DND-41 (cell line): ENCODE measurements around the gene CCDC6.
A peak's percentile ranks its signal among the peaks of the same experiment; 100 is the strongest.

Experiments
- ATAC-seq: fragments of 200-7000 bp; cut with Tn5 transposase; 3 replicates; pipeline ENCODE4 v1.9.1; 2021; ENCODE audit warnings: low read depth; ENCODE audit not compliant: insufficient read depth
- DNase-seq: peaks from one replicate; pipeline ENCODE4 v3.0.0-alpha.2; 2020
- H2AFZ ChIP-seq: 2 replicates; pipeline ENCODE4 v1.6.0; 2012; ENCODE audit warnings: low read depth, low read length
- H3K27ac ChIP-seq: 2 replicates; pipeline ENCODE4 v1.5.1; 2012; ENCODE audit warnings: low read length, inconsistent platforms
- H3K27me3 ChIP-seq: fragments of 200-600 bp; sonication (generic); 2 replicates; pipeline ENCODE4 v1.6.0; 2012; ENCODE audit warnings: low read length, mild to moderate bottlenecking, inconsistent platforms; ENCODE audit not compliant: insufficient read depth, poor library complexity
- H3K36me3 ChIP-seq: 2 replicates; pipeline ENCODE4 v1.5.1; 2012; ENCODE audit warnings: low read length, inconsistent platforms; ENCODE audit not compliant: insufficient read depth
- H3K4me1 ChIP-seq: 2 replicates; pipeline ENCODE4 v1.5.1; 2012; ENCODE audit warnings: mild to moderate bottlenecking, low read length; ENCODE audit not compliant: insufficient read depth
- H3K4me2 ChIP-seq: 2 replicates; pipeline ENCODE4 v1.6.0; 2012; ENCODE audit warnings: mild to moderate bottlenecking, moderate library complexity, low read length, inconsistent platforms; ENCODE audit not compliant: insufficient read depth
- H3K4me3 ChIP-seq, 2 experiments: fragments of 200-600 bp in 1 of 2; shearing (Covaris generic) in 1 of 2; 2 replicates each; pipeline ENCODE4 v1.5.1; 2012 to 2016; ENCODE audit warnings: inconsistent platforms in 2 of 2, low read length in 2 of 2, mild to moderate bottlenecking in 2 of 2, low read depth in 1 of 2, moderate library complexity in 1 of 2
- H3K79me2 ChIP-seq: 2 replicates; pipeline ENCODE4 v1.6.0; 2012; ENCODE audit warnings: low read length, inconsistent platforms; ENCODE audit not compliant: insufficient read depth
- H3K9ac ChIP-seq: 2 replicates; pipeline ENCODE4 v1.6.0; 2012; ENCODE audit warnings: low read depth, mild to moderate bottlenecking, inconsistent platforms, low read length, moderate library complexity
- H3K9me3 ChIP-seq: 2 replicates; pipeline ENCODE4 v1.5.1; 2012; ENCODE audit warnings: low read length, moderate library complexity, mild to moderate bottlenecking, inconsistent platforms; ENCODE audit not compliant: insufficient read depth, severe bottlenecking
- H4K20me1 ChIP-seq: 2 replicates; pipeline ENCODE4 v1.6.0; 2012; ENCODE audit warnings: low read length; ENCODE audit not compliant: insufficient read depth
- EZH2 ChIP-seq: IDR thresholded peaks from 3 replicates; pipeline ENCODE4 v1.6.1; 2012; ENCODE audit warnings: borderline replicate concordance, low read depth, mild to moderate bottlenecking, moderate library complexity, low read length, inconsistent platforms; ENCODE audit not compliant: severe bottlenecking
- TF ChIP-seq, protein P1 (sequence below): IDR thresholded peaks from 2 replicates; pipeline ENCODE4 v1.5.1; 2012; ENCODE audit warnings: borderline replicate concordance, low read length, moderate library complexity, mild to moderate bottlenecking; ENCODE audit not compliant: poor library complexity, severe bottlenecking; ENCODE audit errors: extremely low read depth

CCDC6 gene

DNA sequence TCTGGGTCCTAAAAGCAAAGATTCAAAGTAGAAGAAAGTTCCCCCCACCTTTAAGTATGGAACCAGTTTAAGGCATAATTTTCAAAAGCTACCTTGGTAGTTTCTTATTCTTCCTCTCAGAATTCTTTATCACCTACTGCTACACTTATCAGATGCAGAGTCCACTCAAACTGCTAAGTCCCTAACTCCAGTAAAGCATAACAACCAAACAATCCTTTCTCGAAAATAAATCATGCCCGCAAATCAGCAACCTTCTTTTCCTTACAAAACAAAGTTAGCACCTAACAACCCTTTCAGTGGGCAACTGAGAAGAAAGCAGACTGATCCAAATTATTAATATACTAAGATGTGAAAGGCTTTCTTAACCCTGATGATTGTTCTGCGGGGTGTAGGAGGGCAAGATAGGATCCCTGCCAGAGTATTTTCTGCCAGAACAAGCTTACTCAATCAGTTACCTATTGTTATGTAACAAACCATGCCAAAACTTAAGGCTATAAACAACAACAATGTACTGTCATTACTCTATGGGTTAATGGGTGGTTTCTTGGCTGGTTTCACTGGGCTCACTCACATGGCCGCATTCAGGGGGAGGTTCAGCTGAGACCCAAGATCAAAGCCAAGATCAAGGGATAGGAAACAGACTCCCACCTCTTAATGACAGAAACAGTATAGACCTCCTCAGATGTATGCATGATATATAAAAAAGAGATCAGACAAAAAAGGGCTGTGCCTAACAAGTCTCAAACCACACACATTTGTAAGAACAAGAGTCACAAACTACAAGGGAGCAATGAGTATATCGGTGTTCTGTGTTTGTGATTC lies 42.0 kb downstream of the CCDC6 start:
- Histone ChIP-seq H3K79me2 (peaks cover 90% of the 10 kb centered on the region), H3K9ac (no peak overlapping the region), H3K4me2 (no peak overlapping the region), H2AFZ (no peak overlapping the region), H3K27me3 (no peaks in the 10 kb centered on the region), H3K4me3 (no peak overlapping the region), H3K27ac (no peak overlapping the region), H3K36me3 (no peaks in the 10 kb centered on the region), H3K4me1 (no peaks in the 10 kb centered on the region), H4K20me1 (peaks cover 67% of the 10 kb centered on the region), H3K9me3 (no peaks in the 10 kb centered on the region)
- ATAC-seq (peak; percentile 75), DNase-seq (peak; percentile 13)
- TF ChIP-seq, protein P1, sequence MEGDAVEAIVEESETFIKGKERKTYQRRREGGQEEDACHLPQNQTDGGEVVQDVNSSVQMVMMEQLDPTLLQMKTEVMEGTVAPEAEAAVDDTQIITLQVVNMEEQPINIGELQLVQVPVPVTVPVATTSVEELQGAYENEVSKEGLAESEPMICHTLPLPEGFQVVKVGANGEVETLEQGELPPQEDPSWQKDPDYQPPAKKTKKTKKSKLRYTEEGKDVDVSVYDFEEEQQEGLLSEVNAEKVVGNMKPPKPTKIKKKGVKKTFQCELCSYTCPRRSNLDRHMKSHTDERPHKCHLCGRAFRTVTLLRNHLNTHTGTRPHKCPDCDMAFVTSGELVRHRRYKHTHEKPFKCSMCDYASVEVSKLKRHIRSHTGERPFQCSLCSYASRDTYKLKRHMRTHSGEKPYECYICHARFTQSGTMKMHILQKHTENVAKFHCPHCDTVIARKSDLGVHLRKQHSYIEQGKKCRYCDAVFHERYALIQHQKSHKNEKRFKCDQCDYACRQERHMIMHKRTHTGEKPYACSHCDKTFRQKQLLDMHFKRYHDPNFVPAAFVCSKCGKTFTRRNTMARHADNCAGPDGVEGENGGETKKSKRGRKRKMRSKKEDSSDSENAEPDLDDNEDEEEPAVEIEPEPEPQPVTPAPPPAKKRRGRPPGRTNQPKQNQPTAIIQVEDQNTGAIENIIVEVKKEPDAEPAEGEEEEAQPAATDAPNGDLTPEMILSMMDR = no peak
- no peak for TF ChIP-seq EZH2

DNA sequence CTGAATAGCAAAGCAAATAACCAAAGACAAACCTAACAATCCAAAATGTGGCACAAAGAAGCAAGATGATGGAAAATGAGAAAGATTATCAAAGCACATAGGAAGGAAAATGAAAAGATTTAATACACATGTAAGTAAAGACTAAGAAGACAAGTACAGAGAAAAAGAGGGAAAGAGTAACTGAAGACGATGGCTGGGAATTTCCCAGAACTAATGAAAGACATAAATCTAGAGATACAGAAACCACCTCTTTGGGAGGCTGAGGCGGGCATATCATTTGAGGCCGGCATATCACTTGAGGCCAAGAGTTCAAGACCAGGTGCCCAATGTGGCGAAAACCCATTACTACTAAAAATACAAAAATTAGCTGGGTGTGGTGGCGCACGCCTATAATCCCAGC lies 46.8 kb downstream of the CCDC6 start:
- no peaks in the 10 kb centered on the region for H3K9me3 ChIP-seq
- H2AFZ ChIP-seq = no peak overlapping the region
- peaks cover 90% of the 10 kb centered on the region for H3K79me2 ChIP-seq
- no peak overlapping the region for H3K9ac ChIP-seq
- no peak for ATAC-seq
- no peak overlapping the region for H3K4me2 ChIP-seq
- no peaks in the 10 kb centered on the region for H3K36me3 ChIP-seq
- H4K20me1 ChIP-seq = peaks cover 51% of the 10 kb centered on the region; the same call in 1 of the 2 replicates
- DNase-seq = no peak
- no peaks in the 10 kb centered on the region for H3K4me1 ChIP-seq
- H3K27ac ChIP-seq = no peak overlapping the region
- TF ChIP-seq, protein P1 = no peak
- no peak overlapping the region for H3K4me3 ChIP-seq
- H3K27me3 ChIP-seq = no peaks in the 10 kb centered on the region

DNA sequence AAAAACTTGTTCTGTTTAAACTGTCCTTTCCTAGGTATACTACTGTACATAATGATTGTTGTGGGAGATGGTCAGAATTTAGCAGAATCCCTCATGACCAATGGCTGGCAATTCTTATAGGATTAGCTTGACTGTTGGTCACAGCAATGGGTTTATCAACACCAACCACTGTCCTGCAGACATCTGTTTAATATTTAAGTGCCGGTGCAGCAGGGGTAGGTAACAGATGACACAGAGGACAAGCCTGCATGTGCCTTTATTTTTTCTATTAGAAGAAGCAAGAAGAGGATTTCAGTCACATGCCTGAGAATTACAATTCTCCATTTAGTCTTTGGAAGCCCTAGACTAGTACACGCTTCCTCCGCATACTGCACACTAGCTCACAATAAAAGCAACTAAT lies 48.4 kb downstream of the CCDC6 start:
- Histone ChIP-seq H3K4me3 (no peak overlapping the region), H4K20me1 (peaks cover 49% of the 10 kb centered on the region; the same call in 1 of the 2 replicates), H3K9ac (no peak overlapping the region), H3K36me3 (no peaks in the 10 kb centered on the region), H3K27me3 (no peaks in the 10 kb centered on the region), H2AFZ (no peak overlapping the region), H3K9me3 (no peaks in the 10 kb centered on the region), H3K4me2 (no peak overlapping the region), H3K27ac (no peak overlapping the region), H3K79me2 (peaks cover 89% of the 10 kb centered on the region), H3K4me1 (no peaks in the 10 kb centered on the region)
- no peak for ATAC-seq
- TF ChIP-seq EZH2 = no peak
- TF ChIP-seq, protein P1 = no peak
- DNase-seq = no peak
